Measurements from ENCODE around the gene LIN37.
"Not testable (repeated sequence)": the region's sequence is repeated elsewhere in the genome, so short reads cannot be mapped to it uniquely, and the experiment has no call there.

The LIN37 gene

GRCh38 chr19:35790981-35791813, 42.8 kb downstream of the LIN37 start:
- peak in 1 of 2 donors; percentile 33 for ATAC-seq

- ATAC-seq = no peak
Observed at GRCh38 chr19:35791814-35792279, 43.5 kb downstream of the LIN37 start.

GRCh38 chr19:35792312-35792711, 43.9 kb downstream of the LIN37 start:
- no peak for ATAC-seq

- no peak for ATAC-seq
Observed at GRCh38 chr19:35792888-35793287, 44.5 kb downstream of the LIN37 start.

- no peak for ATAC-seq
Observed at GRCh38 chr19:35793381-35794165, 45.2 kb downstream of the LIN37 start.

GRCh38 chr19:35795564-35795963, 47.2 kb downstream of the LIN37 start:
- not testable (repeated sequence) for ATAC-seq

- ATAC-seq = no peak
Observed at GRCh38 chr19:35796645-35797542, 48.5 kb downstream of the LIN37 start.

DNA sequence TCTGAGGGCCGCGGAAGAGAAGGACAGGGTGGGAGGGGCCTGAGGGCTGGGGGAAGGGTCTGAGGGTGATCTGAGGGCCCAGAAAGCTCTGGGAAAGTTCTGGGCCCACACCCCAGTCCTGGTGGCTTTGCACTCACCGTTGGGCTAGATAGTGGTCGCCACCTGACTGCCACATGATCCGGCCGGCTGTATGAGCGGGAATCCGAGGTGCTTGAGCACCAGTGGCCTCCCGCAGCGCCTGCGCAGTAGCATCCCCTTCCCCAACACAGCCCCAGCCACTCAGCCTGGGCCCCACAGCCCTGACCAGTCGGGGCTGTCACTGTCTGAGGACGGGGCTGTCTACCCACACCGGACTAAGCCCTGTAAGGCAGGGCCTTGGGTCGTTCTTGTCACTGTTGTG, 49.3 kb downstream of the LIN37 start:
- no peak for ATAC-seq

GRCh38 chr19:35801828-35802227, 53.5 kb downstream of the LIN37 start:
- no peak for ATAC-seq
